ENCODE data around the gene RHOT2.

Gene RHOT2

GRCh38 chr16:634051-634670 is 33.8 kb upstream of the RHOT2 start:
- Histone ChIP-seq H3K4me2 (ENCODE audit: low read length) (no peak overlapping the region), H2AFZ (ENCODE audit: low read length) (no peak overlapping the region)

GRCh38 chr16:634996-635395 is 32.9 kb upstream of the RHOT2 start:
- no peaks in the 10 kb centered on the region for H4K20me1 ChIP-seq (ENCODE audit: insufficient read depth, low read length)

More at GRCh38 chr16:634051-634670, 33.8 kb upstream of the RHOT2 start:
- peaks cover 19% of the 10 kb centered on the region for H3K4me1 ChIP-seq (ENCODE audit: insufficient read depth, low read length, severe bottlenecking)
- H3K9me3 ChIP-seq (ENCODE audit: low read length): no peaks in the 10 kb centered on the region
- no peaks in the 10 kb centered on the region for H3K9me2 ChIP-seq (ENCODE audit: low read depth, low read length)
- no peak overlapping the region for H3K4me3 ChIP-seq (ENCODE audit: low read depth, low read length, poor library complexity, severe bottlenecking)
- H4K20me1 ChIP-seq (ENCODE audit: insufficient read depth, low read length): no peaks in the 10 kb centered on the region
- no peaks in the 10 kb centered on the region; the same call in 1 of the 2 replicates for H3K27me3 ChIP-seq (ENCODE audit: insufficient read depth, low read length)
- H3K79me2 ChIP-seq (ENCODE audit: insufficient read depth, low read length): no peaks in the 10 kb centered on the region
- TF ChIP-seq EZH2 (IDR thresholded peaks at IDR 0.05; ENCODE audit: borderline replicate concordance, low read length): no peak
- TF ChIP-seq CTCF (IDR thresholded peaks at IDR 0.05; ENCODE audit: low read length): no peak
- H3F3A ChIP-seq (ENCODE audit: insufficient read depth, low read length): no peaks in the 10 kb centered on the region
- H3K27ac ChIP-seq (ENCODE audit: low read depth, low read length, poor library complexity, severe bottlenecking): no peak overlapping the region
- H3K36me3 ChIP-seq (ENCODE audit: insufficient read depth, low read length): no peaks in the 10 kb centered on the region
- no peak overlapping the region for H3K9ac ChIP-seq (ENCODE audit: low read length)

GRCh38 chr16:635573-636205 is 32.2 kb upstream of the RHOT2 start:
- TF ChIP-seq EZH2 (IDR thresholded peaks at IDR 0.05; ENCODE audit: borderline replicate concordance, low read length) (no peak), CTCF (IDR thresholded peaks at IDR 0.05; ENCODE audit: low read length) (no peak)
- H3K36me3 ChIP-seq (ENCODE audit: insufficient read depth, low read length): no peaks in the 10 kb centered on the region
- H3K9me2 ChIP-seq (ENCODE audit: low read depth, low read length): no peaks in the 10 kb centered on the region
- no peaks in the 10 kb centered on the region for H3K79me2 ChIP-seq (ENCODE audit: insufficient read depth, low read length)
- no peak overlapping the region for H2AFZ ChIP-seq (ENCODE audit: low read length)
- H3F3A ChIP-seq (ENCODE audit: insufficient read depth, low read length): no peaks in the 10 kb centered on the region
- no peaks in the 10 kb centered on the region for H3K9me3 ChIP-seq (ENCODE audit: low read length)
- no peak overlapping the region for H3K27ac ChIP-seq (ENCODE audit: low read depth, low read length, poor library complexity, severe bottlenecking)
- peak overlapping the region; percentile 78 for H3K9ac ChIP-seq (ENCODE audit: low read length)
- H3K4me2 ChIP-seq (ENCODE audit: low read length): peak overlapping the region; percentile 84
- peaks cover 26% of the 10 kb centered on the region for H3K4me1 ChIP-seq (ENCODE audit: insufficient read depth, low read length, severe bottlenecking)
- peak overlapping the region; percentile 78 for H3K4me3 ChIP-seq (ENCODE audit: low read depth, low read length, poor library complexity, severe bottlenecking)
- H3K27me3 ChIP-seq (ENCODE audit: insufficient read depth, low read length): no peaks in the 10 kb centered on the region; the same call in 1 of the 2 replicates
- no peaks in the 10 kb centered on the region for H4K20me1 ChIP-seq (ENCODE audit: insufficient read depth, low read length)

More at GRCh38 chr16:634996-635395, 32.9 kb upstream of the RHOT2 start:
- TF ChIP-seq CTCF (IDR thresholded peaks at IDR 0.05; ENCODE audit: low read length): no peak
- no peak for TF ChIP-seq EZH2 (IDR thresholded peaks at IDR 0.05; ENCODE audit: borderline replicate concordance, low read length)
- Histone ChIP-seq H3K27me3 (ENCODE audit: insufficient read depth, low read length) (no peaks in the 10 kb centered on the region; the same call in 1 of the 2 replicates), H3K4me2 (ENCODE audit: low read length) (peak overlapping the region; percentile 84), H3K9me3 (ENCODE audit: low read length) (no peaks in the 10 kb centered on the region), H3K36me3 (ENCODE audit: insufficient read depth, low read length) (no peaks in the 10 kb centered on the region), H3K9ac (ENCODE audit: low read length) (peak overlapping the region; percentile 78; the same call in 1 of the 2 replicates), H3K4me3 (ENCODE audit: low read depth, low read length, poor library complexity, severe bottlenecking) (peak overlapping the region; percentile 78), H3K4me1 (ENCODE audit: insufficient read depth, low read length, severe bottlenecking) (peaks cover 22% of the 10 kb centered on the region), H3K27ac (ENCODE audit: low read depth, low read length, poor library complexity, severe bottlenecking) (no peak overlapping the region), H3F3A (ENCODE audit: insufficient read depth, low read length) (no peaks in the 10 kb centered on the region), H3K9me2 (ENCODE audit: low read depth, low read length) (no peaks in the 10 kb centered on the region), H3K79me2 (ENCODE audit: insufficient read depth, low read length) (no peaks in the 10 kb centered on the region), H2AFZ (ENCODE audit: low read length) (no peak overlapping the region)
